Bronchial epithelial cell (primary cell): ENCODE measurements around the gene MRPL36. TPM values are rescaled to one million over a fixed set of nuclear protein-coding genes. Genes with fewer than 3 reads are reported as not detected.

Experiments
- DNase-seq: peaks from one replicate; pipeline ENCODE4 v3.0.0-alpha.2; 2010; ENCODE audit warnings: low read depth
- FAIRE-seq: peaks from 2 replicates; lab custom pipeline; 2011; peaks lifted over from hg19 to GRCh38; lab: Jason Lieb, UNC
- H3K27me3 ChIP-seq: 2 replicates; pipeline ENCODE4 v1.5.1; 2011; ENCODE audit warnings: low read length; ENCODE audit not compliant: control insufficient read depth, insufficient read depth
- H3K36me3 ChIP-seq: 2 replicates; pipeline ENCODE4 v1.5.1; 2011; ENCODE audit warnings: low read length; ENCODE audit not compliant: control insufficient read depth, insufficient read depth
- H3K4me3 ChIP-seq: 2 replicates; pipeline ENCODE4 v1.5.1; 2011; ENCODE audit warnings: mild to moderate bottlenecking, low read depth, low read length, control low read depth
- CTCF ChIP-seq: IDR thresholded peaks from 2 replicates; pipeline ENCODE4 v1.5.1; 2011; ENCODE audit warnings: mild to moderate bottlenecking, moderate library complexity, low read length, control low read depth, inconsistent platforms; ENCODE audit not compliant: insufficient read depth, severe bottlenecking
- total RNA-seq: library from RNA; depleted of rRNA; stranded (reverse); fragments of >200 nt; gene quantifications from 2 replicates; pipeline ENCODE4 v1.2.1, GENCODE V29; 2014

MRPL36 gene
- total RNA-seq, 1 donor from 2014 or later: 61.1 TPM

GRCh38 chr5:1796371-1797102 is 3.1 kb downstream of the MRPL36 start:
- DNase-seq (no peak), FAIRE-seq (no peak)
- TF ChIP-seq CTCF: no peak
- Histone ChIP-seq H3K27me3 (no peaks in the 10 kb centered on the region), H3K36me3 (peaks cover 11% of the 10 kb centered on the region), H3K4me3 (no peak overlapping the region)

- no peak for TF ChIP-seq CTCF
- no peaks in the 10 kb centered on the region for H3K27me3 ChIP-seq
- peaks cover 11% of the 10 kb centered on the region for H3K36me3 ChIP-seq
- H3K4me3 ChIP-seq: no peak overlapping the region
- no peak for FAIRE-seq
- DNase-seq: no peak
Observed at GRCh38 chr5:1795931-1796330, 3.7 kb downstream of the MRPL36 start.

- FAIRE-seq (no peak), DNase-seq (no peak)
- Histone ChIP-seq H3K27me3 (no peaks in the 10 kb centered on the region), H3K36me3 (peaks cover 11% of the 10 kb centered on the region), H3K4me3 (no peak overlapping the region)
- TF ChIP-seq CTCF: no peak
Observed at GRCh38 chr5:1795506-1795905, 4.1 kb downstream of the MRPL36 start.

- Histone ChIP-seq H3K27me3 (no peaks in the 10 kb centered on the region), H3K36me3 (peaks cover 11% of the 10 kb centered on the region), H3K4me3 (no peak overlapping the region)
- DNase-seq: no peak
- FAIRE-seq: no peak
- no peak for TF ChIP-seq CTCF
Observed at GRCh38 chr5:1794901-1795290, 4.7 kb downstream of the MRPL36 start.

- DNase-seq (peak; percentile 34), FAIRE-seq (no peak)
- Histone ChIP-seq H3K36me3 (peaks cover 11% of the 10 kb centered on the region), H3K27me3 (no peaks in the 10 kb centered on the region), H3K4me3 (no peak overlapping the region)
- no peak for TF ChIP-seq CTCF
Observed at GRCh38 chr5:1793966-1794900, 5.4 kb downstream of the MRPL36 start.
